BE2C (cell line): ENCODE results near the gene GOLT1A.

Experiments used
- DNase-seq: peaks from one replicate; pipeline ENCODE4 v3.0.0-alpha.2; 2020
- H3K27me3 ChIP-seq: fragments of 250-450 bp; sonication (Bioruptor Pico); 2 replicates; pipeline ENCODE4 v1.5.1; 2020; ENCODE audit warnings: mild to moderate bottlenecking
- H3K36me3 ChIP-seq: fragments of 250-450 bp; sonication (Bioruptor Pico); 2 replicates; pipeline ENCODE4 v1.5.1; 2020; ENCODE audit warnings: mild to moderate bottlenecking
- H3K4me1 ChIP-seq: fragments of 250-450 bp; sonication (Bioruptor Pico); 2 replicates; pipeline ENCODE4 v1.5.1; 2020
- H3K4me3 ChIP-seq: 2 replicates; pipeline ENCODE4 v1.5.1; 2011; ENCODE audit warnings: low read depth, low read length
- H3K9me3 ChIP-seq: fragments of 250-450 bp; sonication (Bioruptor Pico); 2 replicates; pipeline ENCODE4 v1.5.1; 2020
- CTCF ChIP-seq: IDR thresholded peaks from 2 replicates; pipeline ENCODE4 v1.5.1; 2012; ENCODE audit warnings: mild to moderate bottlenecking, low read depth, low read length

Gene GOLT1A

GRCh38 chr1:204216880-204217647 is 3.3 kb upstream of the GOLT1A start:
- Histone ChIP-seq H3K36me3 (peaks cover 12% of the 10 kb centered on the region), H3K4me3 (no peak overlapping the region), H3K4me1 (no peaks in the 10 kb centered on the region), H3K27me3 (no peaks in the 10 kb centered on the region), H3K9me3 (no peaks in the 10 kb centered on the region)
- DNase-seq = no peak
- no peak for TF ChIP-seq CTCF

- Histone ChIP-seq H3K4me1 (no peaks in the 10 kb centered on the region), H3K27me3 (no peaks in the 10 kb centered on the region), H3K9me3 (no peaks in the 10 kb centered on the region), H3K36me3 (peaks cover 3% of the 10 kb centered on the region), H3K4me3 (no peak overlapping the region)
- no peak for TF ChIP-seq CTCF
- DNase-seq = no peak
Measured at GRCh38 chr1:204216236-204216635, 2.4 kb upstream of the GOLT1A start.

GRCh38 chr1:204212715-204213114 is 1.1 kb downstream of the GOLT1A start:
- no peaks in the 10 kb centered on the region for H3K9me3 ChIP-seq
- H3K36me3 ChIP-seq = no peaks in the 10 kb centered on the region
- no peak for DNase-seq
- H3K27me3 ChIP-seq = no peaks in the 10 kb centered on the region
- H3K4me3 ChIP-seq = no peak overlapping the region
- TF ChIP-seq CTCF = no peak
- H3K4me1 ChIP-seq = no peaks in the 10 kb centered on the region

DNA sequence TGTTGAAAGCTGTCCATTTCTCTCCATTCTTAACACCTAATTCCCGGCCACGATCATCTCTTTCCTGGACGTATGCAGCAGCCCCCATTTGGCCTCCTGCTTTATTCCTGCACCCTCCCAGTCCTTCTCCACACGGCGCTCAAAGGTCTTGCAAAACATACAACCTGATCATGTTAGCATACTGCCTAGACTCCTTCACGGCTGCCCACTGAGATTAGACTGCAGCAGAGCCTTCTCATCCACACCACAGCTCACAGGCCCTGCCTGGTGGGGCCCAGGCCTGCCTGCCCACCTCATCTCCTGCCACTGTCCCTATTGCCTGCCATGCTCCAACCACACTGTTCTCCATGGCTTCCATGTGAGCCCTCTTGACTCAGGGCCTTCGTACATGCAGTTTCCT is 2.7 kb downstream of the GOLT1A start:
- Histone ChIP-seq H3K27me3 (no peaks in the 10 kb centered on the region), H3K4me3 (no peak overlapping the region), H3K9me3 (no peaks in the 10 kb centered on the region), H3K4me1 (no peaks in the 10 kb centered on the region), H3K36me3 (no peaks in the 10 kb centered on the region)
- no peak for TF ChIP-seq CTCF
- no peak for DNase-seq

GRCh38 chr1:204207136-204207616 is 6.6 kb downstream of the GOLT1A start:
- Histone ChIP-seq H3K27me3 (peaks cover 27% of the 10 kb centered on the region), H3K4me3 (no peak overlapping the region), H3K4me1 (no peaks in the 10 kb centered on the region), H3K9me3 (no peaks in the 10 kb centered on the region), H3K36me3 (no peaks in the 10 kb centered on the region)
- TF ChIP-seq CTCF = peak; percentile 90
- peak; percentile 84 for DNase-seq

- Histone ChIP-seq H3K4me1 (no peaks in the 10 kb centered on the region), H3K9me3 (no peaks in the 10 kb centered on the region), H3K27me3 (peaks cover 27% of the 10 kb centered on the region), H3K36me3 (no peaks in the 10 kb centered on the region), H3K4me3 (no peak overlapping the region)
- 0 out of 2 replicates have a peak, but pooled peaks have one; percentile 4 for TF ChIP-seq CTCF
- DNase-seq = no peak
Measured at GRCh38 chr1:204206121-204206520, 7.7 kb downstream of the GOLT1A start.
